GM19467 (cell line): ENCODE measurements around the gene INS.

Experiments used
- ATAC-seq: cut with Tn5 transposase; IDR thresholded peaks from one replicate; pipeline ENCODE4 v1.9.1; 2021; ENCODE audit warnings: mild to moderate bottlenecking, moderate library complexity; ENCODE audit not compliant: unreplicated experiment

INS gene

GRCh38 chr11:2167141-2168045, 6.4 kb upstream of the INS start:
- no peak for ATAC-seq

GRCh38 chr11:2166091-2166851, 5.3 kb upstream of the INS start:
- ATAC-seq = no peak

- ATAC-seq = no peak
Observed at GRCh38 chr11:2165571-2165970, 4.6 kb upstream of the INS start.

- ATAC-seq = no peak
Observed at GRCh38 chr11:2164861-2165555, 4.0 kb upstream of the INS start.

- ATAC-seq = no peak
Observed at GRCh38 chr11:2164081-2164480, 3.1 kb upstream of the INS start.

GRCh38 chr11:2163428-2163978, 2.5 kb upstream of the INS start:
- no peak for ATAC-seq

GRCh38 chr11:2159536-2160413, 1.2 kb downstream of the INS start:
- no peak for ATAC-seq

- no peak for ATAC-seq
Observed at GRCh38 chr11:2158966-2159365, 2.0 kb downstream of the INS start.

- no peak for ATAC-seq
Observed at GRCh38 chr11:2158296-2158737, 2.7 kb downstream of the INS start.

- ATAC-seq = no peak
Observed at GRCh38 chr11:2157294-2158040, 3.5 kb downstream of the INS start.

- no peak for ATAC-seq
Observed at GRCh38 chr11:2156416-2157182, 4.4 kb downstream of the INS start.

GRCh38 chr11:2155511-2155910, 5.5 kb downstream of the INS start:
- no peak for ATAC-seq

- ATAC-seq = no peak
Observed at GRCh38 chr11:2154889-2155288, 6.1 kb downstream of the INS start.

- ATAC-seq = no peak
Observed at GRCh38 chr11:2154195-2154585, 6.8 kb downstream of the INS start.

- no peak for ATAC-seq
Observed at GRCh38 chr11:2153581-2154194, 7.3 kb downstream of the INS start.

- no peak for ATAC-seq
Observed at GRCh38 chr11:2151500-2152257, 9.3 kb downstream of the INS start.
